ENCODE data around the gene DUS4L. TPM values are rescaled to one million over a fixed set of nuclear protein-coding genes. Genes with fewer than 3 reads are reported as not detected.

Gene DUS4L
- total and polyA plus RNA-seq, 2 of the 13 experiments (the other 11 are each of a cell fraction or from before 2014, with no cell fraction given), result 5.6 to 9.8 TPM

DNA sequence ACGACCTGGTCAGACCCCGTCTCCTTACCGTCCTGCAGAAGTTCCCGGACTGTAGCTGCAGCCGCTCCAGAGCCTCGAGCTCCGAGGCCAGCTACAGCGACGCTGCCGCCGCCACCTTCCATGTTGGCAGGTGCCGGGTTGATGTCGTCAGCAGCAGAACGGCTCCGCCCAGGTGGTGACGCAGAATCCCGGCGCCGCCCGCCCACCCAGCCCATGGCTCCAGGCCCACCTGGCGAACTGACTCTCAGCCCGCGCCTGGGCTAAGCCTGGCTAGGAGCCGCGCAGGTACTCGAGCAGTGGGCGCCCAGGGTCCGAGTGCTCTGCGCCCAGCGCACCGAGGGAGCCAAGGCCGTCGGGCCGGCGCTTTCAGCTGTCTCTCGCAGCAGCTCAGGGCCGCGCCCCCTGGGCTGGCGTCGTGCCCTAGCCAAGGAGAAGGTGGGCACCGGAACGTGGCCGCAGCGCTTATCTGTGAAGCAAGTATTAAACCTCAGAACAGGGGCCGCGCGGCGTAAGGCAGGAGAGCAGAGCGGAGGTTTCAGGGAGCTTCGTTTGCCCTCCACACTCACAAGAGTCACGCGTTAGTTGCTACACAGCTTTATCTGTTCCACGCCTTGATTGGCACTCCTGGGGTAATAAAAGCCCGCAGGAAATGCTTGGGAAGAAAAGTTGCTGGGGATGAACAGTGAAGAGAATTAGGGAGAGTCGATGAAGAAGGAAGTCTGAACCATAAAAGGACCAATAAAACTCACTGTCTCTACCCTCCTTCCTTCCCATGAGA is at the start of gene DUS4L, which contains the start of gene COG5 (continued):
- TF ChIP-seq MXD4 (CRISPR knock-in tag; IDR thresholded peaks at IDR 0.05) (peak; percentile 93), CCDC6 (CRISPR knock-in tag; IDR thresholded peaks at IDR 0.05) (peak; percentile 86), ZNF124 (CRISPR knock-in tag; IDR thresholded peaks at IDR 0.05) (peak; percentile 89; the same call in 1 of the 2 replicates), ZNF788 (CRISPR knock-in tag; IDR thresholded peaks at IDR 0.05; ENCODE audit: borderline replicate concordance) (peak; percentile 74), JUN (CRISPR knock-in tag; IDR thresholded peaks at IDR 0.05) (0 out of 2 replicates have a peak, but pooled peaks have one; percentile 21), HIVEP1 (CRISPR knock-in tag; IDR thresholded peaks at IDR 0.05) (peak; percentile 74), TCF7 (IDR thresholded peaks at IDR 0.05; ENCODE audit: low read depth) (no peak)
- TF ChIP-seq, protein P1, sequence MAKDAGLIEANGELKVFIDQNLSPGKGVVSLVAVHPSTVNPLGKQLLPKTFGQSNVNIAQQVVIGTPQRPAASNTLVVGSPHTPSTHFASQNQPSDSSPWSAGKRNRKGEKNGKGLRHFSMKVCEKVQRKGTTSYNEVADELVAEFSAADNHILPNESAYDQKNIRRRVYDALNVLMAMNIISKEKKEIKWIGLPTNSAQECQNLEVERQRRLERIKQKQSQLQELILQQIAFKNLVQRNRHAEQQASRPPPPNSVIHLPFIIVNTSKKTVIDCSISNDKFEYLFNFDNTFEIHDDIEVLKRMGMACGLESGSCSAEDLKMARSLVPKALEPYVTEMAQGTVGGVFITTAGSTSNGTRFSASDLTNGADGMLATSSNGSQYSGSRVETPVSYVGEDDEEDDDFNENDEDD (CRISPR knock-in tag; IDR thresholded peaks at IDR 0.05; ENCODE audit: borderline replicate concordance), result peak; percentile 57; the same call in 1 of the 2 replicates
- TF ChIP-seq, protein P2, sequence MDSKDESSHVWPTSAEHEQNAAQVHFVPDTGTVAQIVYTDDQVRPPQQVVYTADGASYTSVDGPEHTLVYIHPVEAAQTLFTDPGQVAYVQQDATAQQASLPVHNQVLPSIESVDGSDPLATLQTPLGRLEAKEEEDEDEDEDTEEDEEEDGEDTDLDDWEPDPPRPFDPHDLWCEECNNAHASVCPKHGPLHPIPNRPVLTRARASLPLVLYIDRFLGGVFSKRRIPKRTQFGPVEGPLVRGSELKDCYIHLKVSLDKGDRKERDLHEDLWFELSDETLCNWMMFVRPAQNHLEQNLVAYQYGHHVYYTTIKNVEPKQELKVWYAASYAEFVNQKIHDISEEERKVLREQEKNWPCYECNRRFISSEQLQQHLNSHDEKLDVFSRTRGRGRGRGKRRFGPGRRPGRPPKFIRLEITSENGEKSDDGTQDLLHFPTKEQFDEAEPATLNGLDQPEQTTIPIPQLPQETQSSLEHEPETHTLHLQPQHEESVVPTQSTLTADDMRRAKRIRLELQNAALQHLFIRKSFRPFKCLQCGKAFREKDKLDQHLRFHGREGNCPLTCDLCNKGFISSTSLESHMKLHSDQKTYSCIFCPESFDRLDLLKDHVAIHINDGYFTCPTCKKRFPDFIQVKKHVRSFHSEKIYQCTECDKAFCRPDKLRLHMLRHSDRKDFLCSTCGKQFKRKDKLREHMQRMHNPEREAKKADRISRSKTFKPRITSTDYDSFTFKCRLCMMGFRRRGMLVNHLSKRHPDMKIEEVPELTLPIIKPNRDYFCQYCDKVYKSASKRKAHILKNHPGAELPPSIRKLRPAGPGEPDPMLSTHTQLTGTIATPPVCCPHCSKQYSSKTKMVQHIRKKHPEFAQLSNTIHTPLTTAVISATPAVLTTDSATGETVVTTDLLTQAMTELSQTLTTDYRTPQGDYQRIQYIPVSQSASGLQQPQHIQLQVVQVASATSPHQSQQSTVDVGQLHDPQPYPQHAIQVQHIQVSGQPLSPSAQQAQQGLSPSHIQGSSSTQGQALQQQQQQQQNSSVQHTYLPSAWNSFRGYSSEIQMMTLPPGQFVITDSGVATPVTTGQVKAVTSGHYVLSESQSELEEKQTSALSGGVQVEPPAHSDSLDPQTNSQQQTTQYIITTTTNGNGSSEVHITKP (CRISPR knock-in tag; IDR thresholded peaks at IDR 0.05; ENCODE audit: low read depth), result peak; percentile 98
- TF ChIP-seq, protein P3, sequence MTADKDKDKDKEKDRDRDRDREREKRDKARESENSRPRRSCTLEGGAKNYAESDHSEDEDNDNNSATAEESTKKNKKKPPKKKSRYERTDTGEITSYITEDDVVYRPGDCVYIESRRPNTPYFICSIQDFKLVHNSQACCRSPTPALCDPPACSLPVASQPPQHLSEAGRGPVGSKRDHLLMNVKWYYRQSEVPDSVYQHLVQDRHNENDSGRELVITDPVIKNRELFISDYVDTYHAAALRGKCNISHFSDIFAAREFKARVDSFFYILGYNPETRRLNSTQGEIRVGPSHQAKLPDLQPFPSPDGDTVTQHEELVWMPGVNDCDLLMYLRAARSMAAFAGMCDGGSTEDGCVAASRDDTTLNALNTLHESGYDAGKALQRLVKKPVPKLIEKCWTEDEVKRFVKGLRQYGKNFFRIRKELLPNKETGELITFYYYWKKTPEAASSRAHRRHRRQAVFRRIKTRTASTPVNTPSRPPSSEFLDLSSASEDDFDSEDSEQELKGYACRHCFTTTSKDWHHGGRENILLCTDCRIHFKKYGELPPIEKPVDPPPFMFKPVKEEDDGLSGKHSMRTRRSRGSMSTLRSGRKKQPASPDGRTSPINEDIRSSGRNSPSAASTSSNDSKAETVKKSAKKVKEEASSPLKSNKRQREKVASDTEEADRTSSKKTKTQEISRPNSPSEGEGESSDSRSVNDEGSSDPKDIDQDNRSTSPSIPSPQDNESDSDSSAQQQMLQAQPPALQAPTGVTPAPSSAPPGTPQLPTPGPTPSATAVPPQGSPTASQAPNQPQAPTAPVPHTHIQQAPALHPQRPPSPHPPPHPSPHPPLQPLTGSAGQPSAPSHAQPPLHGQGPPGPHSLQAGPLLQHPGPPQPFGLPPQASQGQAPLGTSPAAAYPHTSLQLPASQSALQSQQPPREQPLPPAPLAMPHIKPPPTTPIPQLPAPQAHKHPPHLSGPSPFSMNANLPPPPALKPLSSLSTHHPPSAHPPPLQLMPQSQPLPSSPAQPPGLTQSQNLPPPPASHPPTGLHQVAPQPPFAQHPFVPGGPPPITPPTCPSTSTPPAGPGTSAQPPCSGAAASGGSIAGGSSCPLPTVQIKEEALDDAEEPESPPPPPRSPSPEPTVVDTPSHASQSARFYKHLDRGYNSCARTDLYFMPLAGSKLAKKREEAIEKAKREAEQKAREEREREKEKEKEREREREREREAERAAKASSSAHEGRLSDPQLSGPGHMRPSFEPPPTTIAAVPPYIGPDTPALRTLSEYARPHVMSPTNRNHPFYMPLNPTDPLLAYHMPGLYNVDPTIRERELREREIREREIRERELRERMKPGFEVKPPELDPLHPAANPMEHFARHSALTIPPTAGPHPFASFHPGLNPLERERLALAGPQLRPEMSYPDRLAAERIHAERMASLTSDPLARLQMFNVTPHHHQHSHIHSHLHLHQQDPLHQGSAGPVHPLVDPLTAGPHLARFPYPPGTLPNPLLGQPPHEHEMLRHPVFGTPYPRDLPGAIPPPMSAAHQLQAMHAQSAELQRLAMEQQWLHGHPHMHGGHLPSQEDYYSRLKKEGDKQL (CRISPR knock-in tag; IDR thresholded peaks at IDR 0.05; ENCODE audit: low read depth), result no peak
- TF ChIP-seq, protein P4, sequence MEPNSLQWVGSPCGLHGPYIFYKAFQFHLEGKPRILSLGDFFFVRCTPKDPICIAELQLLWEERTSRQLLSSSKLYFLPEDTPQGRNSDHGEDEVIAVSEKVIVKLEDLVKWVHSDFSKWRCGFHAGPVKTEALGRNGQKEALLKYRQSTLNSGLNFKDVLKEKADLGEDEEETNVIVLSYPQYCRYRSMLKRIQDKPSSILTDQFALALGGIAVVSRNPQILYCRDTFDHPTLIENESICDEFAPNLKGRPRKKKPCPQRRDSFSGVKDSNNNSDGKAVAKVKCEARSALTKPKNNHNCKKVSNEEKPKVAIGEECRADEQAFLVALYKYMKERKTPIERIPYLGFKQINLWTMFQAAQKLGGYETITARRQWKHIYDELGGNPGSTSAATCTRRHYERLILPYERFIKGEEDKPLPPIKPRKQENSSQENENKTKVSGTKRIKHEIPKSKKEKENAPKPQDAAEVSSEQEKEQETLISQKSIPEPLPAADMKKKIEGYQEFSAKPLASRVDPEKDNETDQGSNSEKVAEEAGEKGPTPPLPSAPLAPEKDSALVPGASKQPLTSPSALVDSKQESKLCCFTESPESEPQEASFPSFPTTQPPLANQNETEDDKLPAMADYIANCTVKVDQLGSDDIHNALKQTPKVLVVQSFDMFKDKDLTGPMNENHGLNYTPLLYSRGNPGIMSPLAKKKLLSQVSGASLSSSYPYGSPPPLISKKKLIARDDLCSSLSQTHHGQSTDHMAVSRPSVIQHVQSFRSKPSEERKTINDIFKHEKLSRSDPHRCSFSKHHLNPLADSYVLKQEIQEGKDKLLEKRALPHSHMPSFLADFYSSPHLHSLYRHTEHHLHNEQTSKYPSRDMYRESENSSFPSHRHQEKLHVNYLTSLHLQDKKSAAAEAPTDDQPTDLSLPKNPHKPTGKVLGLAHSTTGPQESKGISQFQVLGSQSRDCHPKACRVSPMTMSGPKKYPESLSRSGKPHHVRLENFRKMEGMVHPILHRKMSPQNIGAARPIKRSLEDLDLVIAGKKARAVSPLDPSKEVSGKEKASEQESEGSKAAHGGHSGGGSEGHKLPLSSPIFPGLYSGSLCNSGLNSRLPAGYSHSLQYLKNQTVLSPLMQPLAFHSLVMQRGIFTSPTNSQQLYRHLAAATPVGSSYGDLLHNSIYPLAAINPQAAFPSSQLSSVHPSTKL (CRISPR knock-in tag; IDR thresholded peaks at IDR 0.05), result peak; percentile 47; the same call in 1 of the 2 replicates
